Renal cortex interstitium (tissue), 11 donors: Measurements from ENCODE around the gene RAB11FIP5. TPM values are rescaled to one million over a fixed set of nuclear protein-coding genes. Genes with fewer than 3 reads are reported as not detected.
A peak's percentile ranks its signal among the peaks of the same experiment; 100 is the strongest.
"Not testable (repeated sequence)": the region's sequence is repeated elsewhere in the genome, so short reads cannot be mapped to it uniquely, and the experiment has no call there.

Experiments
- DNase-seq, 11 donors: peaks; one replicate each; pipeline ENCODE4 v3.0.0-alpha.2; 2013; ENCODE audit warnings: low read depth in 9 of 11, low spot score in 4 of 11; ENCODE audit errors: extremely low read depth in 1 of 11
- polyA plus RNA-seq, 3 donors: library from polyadenylated mRNA; unstranded; fragments of 120-200 nt; gene quantifications; one replicate each; pipeline ENCODE4 v1.2.1, GENCODE V29; 2013; ENCODE audit not compliant: insufficient read length in 3 of 3

The RAB11FIP5 gene
- polyA plus RNA-seq, 3 donors = 44.6 to 46.4 (median 45.6) TPM

GRCh38 chr2:73093601-73094218 lies 19.0 kb downstream of the RAB11FIP5 start:
- not testable (repeated sequence) for DNase-seq

GRCh38 chr2:73092146-73092783 lies 20.5 kb downstream of the RAB11FIP5 start:
- DNase-seq = no peak

DNA sequence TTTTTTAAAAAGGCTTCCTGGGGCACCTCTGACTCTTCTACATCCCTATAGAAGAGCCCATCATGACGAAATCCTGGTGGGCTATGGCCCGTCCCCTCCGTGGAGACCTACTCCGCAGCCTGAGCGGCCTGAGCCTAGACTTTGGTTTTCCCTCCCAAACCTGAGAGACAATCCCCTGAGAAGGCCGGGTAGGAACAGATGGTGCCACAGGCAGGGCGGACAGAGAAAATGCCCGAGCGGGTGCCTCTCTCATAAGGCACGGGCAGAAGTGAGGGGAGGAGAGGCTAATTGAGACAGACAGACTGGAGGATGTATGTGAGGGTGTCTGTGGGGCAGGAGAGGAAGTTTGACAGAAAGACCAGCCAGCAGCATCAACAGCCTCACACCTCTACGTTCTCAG lies 21.1 kb downstream of the RAB11FIP5 start:
- no peak for DNase-seq

DNA sequence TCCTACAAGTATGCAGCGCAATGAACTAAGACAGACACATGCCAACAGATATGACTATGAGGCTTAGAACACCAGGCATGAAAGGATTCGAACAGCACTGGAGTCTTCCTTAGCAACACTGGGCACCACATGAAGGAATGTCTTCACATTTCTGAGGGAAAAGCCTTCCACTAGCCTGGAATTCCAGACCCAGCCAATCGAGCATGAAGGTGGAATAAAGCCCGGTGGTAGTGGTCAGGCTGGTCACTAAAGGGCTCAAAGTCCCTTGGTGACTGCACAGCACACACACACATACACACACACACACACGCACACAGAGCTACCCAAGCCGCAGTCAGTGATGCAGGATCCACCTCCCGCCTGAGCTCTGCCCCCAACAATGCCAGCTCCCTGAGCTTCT lies 21.6 kb downstream of the RAB11FIP5 start:
- DNase-seq = no peak

- no peak for DNase-seq
These were observed 23.3 kb downstream of the RAB11FIP5 start for GRCh38 chr2:73089270-73090030.

DNA sequence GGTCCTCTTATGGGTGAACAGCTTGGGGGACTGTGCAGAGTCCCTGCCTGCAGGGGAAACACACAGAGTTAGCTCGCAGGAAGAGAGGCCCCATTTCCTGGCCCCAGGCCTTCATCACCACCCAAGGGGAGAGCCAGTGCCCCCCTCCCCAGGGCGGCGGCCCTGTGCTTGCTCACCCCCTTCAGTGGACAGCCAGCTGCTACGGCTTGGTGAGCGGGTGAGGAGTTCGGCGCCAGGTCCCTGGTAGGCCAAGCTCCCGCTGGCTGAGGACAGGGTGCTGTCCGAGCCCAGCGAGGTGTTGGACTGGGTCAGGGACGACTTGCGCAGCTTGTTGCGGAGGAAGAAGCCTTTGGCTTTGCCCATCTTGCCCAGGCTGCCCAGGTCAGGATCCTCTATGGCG lies 24.0 kb downstream of the RAB11FIP5 start:
- no peak for DNase-seq

DNA sequence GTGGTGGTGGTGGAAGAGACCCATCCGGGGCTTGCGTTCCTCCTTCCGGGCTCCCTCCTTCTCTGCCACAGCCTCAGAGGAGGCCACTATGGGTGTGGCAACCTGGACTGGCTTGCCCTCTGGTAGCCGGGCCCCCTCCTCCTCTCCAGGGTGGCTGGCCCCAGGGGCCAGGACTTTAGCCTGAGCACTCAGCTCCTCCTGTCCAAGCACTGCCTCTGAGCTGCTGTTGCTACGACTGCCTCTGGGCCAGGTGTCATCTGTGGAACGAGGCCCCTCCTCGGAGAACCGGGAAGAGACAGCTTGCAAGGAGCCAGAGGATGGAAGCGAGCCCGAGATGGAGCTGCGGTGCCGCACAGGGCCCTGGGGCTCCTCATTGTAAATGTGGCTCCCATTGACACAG lies 24.5 kb downstream of the RAB11FIP5 start:
- DNase-seq = no peak

GRCh38 chr2:73087311-73087710 lies 25.4 kb downstream of the RAB11FIP5 start:
- no peak for DNase-seq

- peak in 3 of 11 donors; percentile 52 to 63 (median 58) for DNase-seq
These were observed 27.1 kb downstream of the RAB11FIP5 start for GRCh38 chr2:73085691-73086090.

GRCh38 chr2:73084971-73085370 lies 27.8 kb downstream of the RAB11FIP5 start:
- DNase-seq = no peak

DNA sequence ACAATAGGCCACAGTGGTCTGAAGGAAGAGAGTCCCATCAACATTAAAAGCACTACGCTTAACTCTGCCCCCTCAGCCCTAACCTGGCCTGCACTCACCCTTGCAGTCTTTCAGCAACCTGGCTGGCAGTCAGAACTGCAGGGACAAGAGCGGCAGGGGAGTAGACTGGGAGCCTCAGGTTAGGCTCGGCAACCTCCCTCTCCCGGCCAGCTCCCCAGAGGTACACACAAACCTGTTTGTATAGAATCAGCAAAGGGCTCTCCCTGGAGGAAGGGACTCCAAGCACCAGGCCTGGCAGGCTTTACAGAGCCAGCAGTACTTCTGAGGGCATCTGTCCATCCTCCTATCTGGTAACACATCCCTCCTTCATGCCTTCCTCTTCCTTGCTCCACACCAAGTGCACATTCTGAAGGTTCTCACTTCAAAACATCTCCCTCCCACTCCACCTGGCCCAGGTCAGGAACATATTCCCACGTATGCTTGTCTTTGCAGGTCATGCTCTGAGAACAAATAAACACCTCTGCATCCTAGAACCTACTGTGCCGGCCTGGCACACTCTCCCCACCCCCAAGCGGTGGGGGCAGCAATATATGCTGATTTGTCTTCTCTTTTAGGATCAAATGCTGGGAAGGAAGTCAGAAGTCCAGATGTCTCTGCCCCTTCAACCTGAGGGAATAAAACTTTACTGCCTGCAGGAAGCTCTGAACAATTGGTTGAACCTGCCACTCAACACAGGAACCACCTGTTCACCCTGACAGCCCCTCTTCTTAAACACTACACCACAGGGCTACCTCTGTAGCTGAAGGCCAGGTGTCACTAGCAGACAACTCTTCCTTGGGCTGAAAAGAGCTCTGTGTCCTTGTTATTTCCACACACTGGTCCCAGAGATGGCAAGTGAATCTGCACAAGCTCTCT lies 28.6 kb downstream of the RAB11FIP5 start:
- no peak for DNase-seq

- no peak for DNase-seq
These were observed 30.0 kb downstream of the RAB11FIP5 start for GRCh38 chr2:73082523-73083410.

GRCh38 chr2:73081181-73081671 lies 31.5 kb downstream of the RAB11FIP5 start:
- no peak for DNase-seq

DNA sequence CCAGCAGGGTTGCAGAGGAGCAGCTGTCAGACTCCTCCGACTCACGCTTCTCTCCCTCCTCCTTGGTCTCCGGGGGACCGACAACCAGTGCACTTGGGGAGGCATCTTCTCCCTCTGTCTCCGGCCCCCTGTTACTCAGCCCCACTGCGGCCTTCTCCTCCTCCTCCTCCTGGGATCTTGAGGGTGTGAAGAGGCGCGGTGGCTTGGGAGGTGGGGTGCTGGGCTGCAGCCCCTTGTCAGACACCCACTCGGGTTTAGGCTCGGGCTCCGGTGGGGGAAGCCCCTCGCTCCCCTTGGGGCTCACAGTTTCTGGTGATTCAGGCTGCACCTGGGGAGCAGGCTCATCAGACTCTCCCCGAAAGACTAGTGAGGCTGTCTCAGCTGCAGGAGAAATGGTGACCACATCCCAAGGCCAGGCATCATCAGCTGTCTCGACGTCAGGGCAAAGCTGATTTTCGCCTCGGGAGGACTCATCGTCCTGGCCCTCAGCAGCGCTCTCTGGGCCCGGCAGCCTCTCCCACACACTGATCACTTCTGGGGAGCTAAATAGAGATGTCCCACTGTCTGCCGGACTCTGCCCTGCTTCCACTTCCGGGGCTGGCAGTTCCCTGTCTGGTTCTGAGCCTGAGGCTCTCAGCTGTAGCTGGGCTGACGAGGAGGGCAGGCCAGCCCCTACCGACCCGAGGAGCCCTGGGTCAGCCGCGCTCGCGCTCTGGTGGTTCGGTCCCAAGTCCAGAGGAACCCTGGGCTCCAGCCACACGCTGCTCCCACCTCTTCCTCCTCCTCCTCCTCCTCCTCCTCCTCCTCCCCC lies 32.2 kb downstream of the RAB11FIP5 start:
- no peak for DNase-seq

- no peak for DNase-seq
These were observed 33.1 kb downstream of the RAB11FIP5 start for GRCh38 chr2:73079636-73080035.

DNA sequence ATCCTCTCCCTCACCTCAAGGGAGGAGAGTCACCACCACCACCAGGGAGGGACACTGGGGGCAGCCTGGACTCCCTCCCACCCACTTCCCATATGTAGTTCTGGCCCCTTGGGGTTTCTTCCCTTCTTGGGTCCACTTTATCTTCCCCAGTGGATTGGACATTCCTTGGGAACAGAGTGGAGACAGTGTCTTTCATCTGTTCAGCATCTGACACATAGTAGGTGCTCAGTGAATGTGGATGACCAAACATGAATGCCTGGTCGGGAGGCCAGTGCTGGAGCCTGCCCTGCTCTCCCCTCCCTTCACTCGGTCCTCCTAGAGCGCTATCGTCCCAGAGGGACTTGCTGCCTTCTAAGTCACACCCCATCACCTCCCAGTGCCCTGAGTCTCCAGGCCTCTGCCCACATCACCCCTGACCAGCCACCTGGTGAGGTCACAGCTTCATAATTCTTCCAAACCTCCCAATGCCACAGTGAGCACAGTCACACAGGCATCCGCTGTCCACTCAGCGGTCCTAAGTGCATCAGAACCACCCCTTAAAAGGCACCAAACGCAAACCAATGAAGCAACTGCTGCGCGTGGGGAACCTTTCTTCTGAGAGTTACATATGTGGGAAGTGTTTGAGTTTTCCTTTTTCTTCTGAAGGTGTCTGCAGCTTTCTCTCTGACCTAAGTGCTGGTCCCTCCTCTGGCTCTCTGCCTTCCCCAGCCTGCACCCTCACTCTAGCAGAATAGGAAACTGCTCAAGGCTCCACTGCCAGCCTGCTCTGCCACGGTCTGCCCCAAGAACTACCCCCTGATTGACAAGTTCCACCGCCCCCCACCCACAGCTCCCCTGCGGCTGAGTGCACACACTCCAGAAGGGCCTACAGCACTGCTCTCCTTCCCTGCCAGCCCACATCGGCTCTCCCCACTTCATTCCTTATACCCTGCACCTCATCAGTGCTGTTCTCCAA lies 34.0 kb downstream of the RAB11FIP5 start:
- no peak for DNase-seq
